Endothelial cell of umbilical vein (primary cell): ENCODE measurements around the gene STK39. TPM values are rescaled to one million over a fixed set of nuclear protein-coding genes. Genes with fewer than 3 reads are reported as not detected.

ENCODE experiments used
- BruUV-seq: library from RNA; stranded (reverse); fragments of 400-500 nt; replicated peaks from 2 replicates; lab custom pipeline; 2021; lab: Mats Ljungman, UMichigan
- CTCF ChIA-PET: fragments of 300-600, 350-600 bp; sonication (Branson Sonifier 250); formaldehyde crosslinking; loops from one replicate; lab custom pipeline; 2021; ENCODE audit warnings: antibody characterized with exemption, inconsistent platforms; lab: Charles Lee
- POLR2A ChIA-PET: fragments of 300-600, 350-600 bp; sonication (Branson Sonifier 250); formaldehyde crosslinking; loops from one replicate; lab custom pipeline; 2021; ENCODE audit warnings: antibody characterized with exemption, inconsistent platforms; lab: Charles Lee
- DNase-seq: peaks from one replicate; pipeline ENCODE4 v3.0.0-alpha.2; 2011; ENCODE audit warnings: low read depth, low spot score
- FAIRE-seq: peaks from 2 replicates; lab custom pipeline; 2011; peaks lifted over from hg19 to GRCh38; lab: Jason Lieb, UNC
- H2AFZ ChIP-seq: 2 replicates; pipeline ENCODE4 v1.6.0; 2012; ENCODE audit warnings: low read depth, low read length, control low read depth, inconsistent platforms
- H3K27ac ChIP-seq: 2 replicates; pipeline ENCODE4 v1.5.1; 2011; ENCODE audit warnings: low read depth, mild to moderate bottlenecking, control low read depth, low read length, moderate library complexity; ENCODE audit not compliant: insufficient read depth
- H3K27me3 ChIP-seq, 2 experiments: 2 replicates each; pipeline versions ENCODE4 v1.6.0 to v1.6.1; 2011; ENCODE audit warnings: low read length in 2 of 2, mixed read lengths in 1 of 2; ENCODE audit not compliant: control insufficient read depth in 2 of 2, insufficient read depth in 2 of 2
- H3K36me3 ChIP-seq, 2 experiments: 2 replicates in 1 of 2; 3 replicates in 1 of 2; pipeline ENCODE4 v1.5.1; 2011; ENCODE audit warnings: low read length in 2 of 2, mild to moderate bottlenecking in 1 of 2, moderate library complexity in 1 of 2; ENCODE audit not compliant: control insufficient read depth in 2 of 2, insufficient read depth in 2 of 2; ENCODE audit errors: extremely low read depth in 1 of 2
- H3K4me1 ChIP-seq: 3 replicates; pipeline ENCODE4 v1.5.1; 2011; ENCODE audit warnings: mild to moderate bottlenecking, low read length; ENCODE audit not compliant: control insufficient read depth, insufficient read depth; ENCODE audit errors: extremely low read depth
- H3K4me2 ChIP-seq: 2 replicates; pipeline ENCODE4 v1.6.1; 2011; ENCODE audit warnings: low read length, control low read depth, mixed read lengths; ENCODE audit not compliant: insufficient read depth
- H3K4me3 ChIP-seq, 3 experiments: fragments of 200-600 bp in 1 of 3; sonication (generic), shearing (Covaris generic) in 1 of 3; replicated peaks in 1 of 3; 2 replicates each; pipeline ENCODE4 v1.5.1; 2011 to 2016; ENCODE audit warnings: control low read depth in 3 of 3, low read length in 3 of 3, mild to moderate bottlenecking in 2 of 3, inconsistent platforms in 1 of 3, low read depth in 1 of 3, moderate library complexity in 1 of 3; ENCODE audit not compliant: insufficient read depth in 1 of 3
- H3K79me2 ChIP-seq: 2 replicates; pipeline ENCODE4 v1.6.0; 2012; ENCODE audit warnings: low read length, inconsistent platforms; ENCODE audit not compliant: control insufficient read depth, insufficient read depth
- H3K9ac ChIP-seq: replicated peaks from 2 replicates; pipeline ENCODE3; 2011; ENCODE audit warnings: low read length, control low read depth; ENCODE audit not compliant: insufficient read depth; ENCODE audit errors: extremely low read depth
- H3K9me1 ChIP-seq: replicated peaks from 3 replicates; pipeline ENCODE4 v1.6.0; 2011; ENCODE audit warnings: mild to moderate bottlenecking, low read length; ENCODE audit not compliant: control insufficient read depth, insufficient read depth; ENCODE audit errors: extremely low read depth
- H3K9me3 ChIP-seq: replicated peaks from 2 replicates; pipeline ENCODE4 v1.5.1; 2012; ENCODE audit warnings: low read length, inconsistent platforms; ENCODE audit not compliant: control insufficient read depth, insufficient read depth
- H4K20me1 ChIP-seq: replicated peaks from 2 replicates; pipeline ENCODE3; 2011; ENCODE audit warnings: mild to moderate bottlenecking, low read length; ENCODE audit not compliant: control insufficient read depth, insufficient read depth; ENCODE audit errors: extremely low read depth
- CTCF ChIP-seq, 2 donors: IDR thresholded peaks; 1 replicate in 1 of 2; 2 replicates in 1 of 2; pipeline ENCODE4 v1.5.1; 2011; ENCODE audit warnings: low read length in 2 of 2, mild to moderate bottlenecking in 2 of 2, moderate library complexity in 2 of 2, control low read depth in 1 of 2, inconsistent platforms in 1 of 2, low read depth in 1 of 2; ENCODE audit not compliant: insufficient read depth in 1 of 2; ENCODE audit errors: extremely low read depth in 1 of 2
- EZH2 ChIP-seq: IDR thresholded peaks from 2 replicates; pipeline ENCODE4 v1.6.1; 2012; ENCODE audit warnings: borderline replicate concordance, low read depth, mild to moderate bottlenecking, moderate library complexity, low read length, inconsistent platforms; ENCODE audit not compliant: severe bottlenecking
- FOS ChIP-seq: IDR thresholded peaks from 2 replicates; pipeline ENCODE4 v1.6.1; 2011; ENCODE audit warnings: mild to moderate bottlenecking, low read length, moderate library complexity, borderline replicate concordance; ENCODE audit not compliant: insufficient read depth
- GATA2 ChIP-seq: IDR thresholded peaks from 2 replicates; pipeline ENCODE4 v1.7.0; 2011; ENCODE audit warnings: low read depth, mild to moderate bottlenecking, moderate library complexity, mixed read lengths, low read length; ENCODE audit not compliant: insufficient read length, insufficient read depth
- JUN ChIP-seq: IDR thresholded peaks from 2 replicates; pipeline ENCODE4 v1.6.1; 2011; ENCODE audit warnings: borderline replicate concordance, low read depth; ENCODE audit not compliant: insufficient read length, insufficient read depth
- MAX ChIP-seq: IDR thresholded peaks from 2 replicates; pipeline ENCODE4 v1.6.1; 2011; ENCODE audit not compliant: insufficient read depth, insufficient read length
- MYC ChIP-seq: IDR thresholded peaks from one replicate; pipeline ENCODE4 v1.6.1; 2011; ENCODE audit warnings: mild to moderate bottlenecking, low read depth, low read length
- POLR2A ChIP-seq: IDR thresholded peaks from 2 replicates; pipeline ENCODE4 v1.6.1; 2012; ENCODE audit warnings: low read depth, mild to moderate bottlenecking, control low read depth, low read length
- POLR2AphosphoS5 ChIP-seq: IDR thresholded peaks from 2 replicates; pipeline ENCODE4 v1.6.1; 2012; ENCODE audit warnings: low read depth, mild to moderate bottlenecking, control low read depth, low read length, moderate library complexity; ENCODE audit not compliant: insufficient read depth
- dilution Hi-C: fragments of 300-500 bp; cut with MboI; formaldehyde crosslinking; loops from one replicate; pipeline ENCODE4 v1.15.0; 2019; ENCODE audit warnings: low sequenced_read_pairs; ENCODE audit not compliant: extremely low pct_ligation_motif_present
- intact Hi-C: fragments of 100-400 bp; cut with micrococcal nuclease; formaldehyde crosslinking; loops from one replicate; pipeline ENCODE4 v1.10.0; 2022
- polyA plus RNA-seq, 4 experiments: library from polyadenylated mRNA; depleted of rRNA in 3 of 4; stranded (reverse) in 3 of 4; unstranded in 1 of 4; fragments of >200 nt; gene quantifications; 2 replicates each; pipeline versions ENCODE4 v1.2.1 to v1.2.3, GENCODE V29; 2011 to 2012; ENCODE audit warnings: missing spikeins in 1 of 4
- total RNA-seq: library from RNA; stranded (reverse); gene quantifications from 2 replicates; pipeline ENCODE4 v1.2.3, GENCODE V29; 2021

The STK39 gene
- total and polyA plus RNA-seq, 2 donors (not counting 3 experiments of a cell fraction or from before 2014, with no cell fraction given): 4.6 to 13.1 TPM

DNA sequence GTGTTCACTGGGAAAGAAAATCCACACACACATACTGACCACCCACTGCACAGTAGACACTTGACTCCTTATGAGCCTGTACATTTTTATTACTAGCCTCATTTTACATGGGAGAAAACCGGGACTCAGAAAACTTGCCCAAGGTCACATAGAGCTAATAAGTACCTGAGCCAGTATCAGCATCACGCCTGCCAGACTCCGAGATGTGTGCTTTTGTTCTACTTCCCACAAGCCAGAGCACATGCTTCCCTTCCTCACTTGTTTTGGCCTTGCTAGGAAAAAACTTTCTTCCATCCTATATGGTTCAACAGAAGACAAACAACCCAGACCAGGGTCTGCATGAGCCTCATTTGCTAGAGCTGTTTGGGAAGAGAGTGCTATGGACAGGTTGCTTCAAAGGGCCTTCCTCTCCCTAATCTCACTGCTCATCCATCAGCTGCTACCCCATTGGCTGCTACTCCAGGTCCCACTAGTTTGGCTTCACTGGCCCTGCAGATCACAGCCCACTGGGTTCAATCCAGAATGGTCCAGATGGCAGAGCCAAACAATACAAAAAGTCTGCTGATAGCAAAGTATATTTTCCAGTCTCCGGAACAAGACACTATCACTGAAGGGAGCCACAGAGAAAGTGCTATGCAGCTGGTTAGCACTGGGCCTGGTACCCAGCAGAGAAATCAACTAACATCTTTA, 63.9 kb downstream of the STK39 start:
- POLR2A ChIA-PET: no interaction called here
- no peak for FAIRE-seq

More for the DNA sequence above, 63.9 kb downstream of the STK39 start:
- H3K36me3 ChIP-seq: no peaks in the 10 kb centered on the region
- no peak overlapping the region for H3K9ac ChIP-seq
- H2AFZ ChIP-seq: no peak overlapping the region
- H3K4me1 ChIP-seq: peaks cover 14% of the 10 kb centered on the region
- intact Hi-C loops: no loop called here
- no peaks in the 10 kb centered on the region for H3K9me3 ChIP-seq
- H3K79me2 ChIP-seq: peaks cover 12% of the 10 kb centered on the region
- no peaks in the 10 kb centered on the region for H4K20me1 ChIP-seq
- no peaks in the 10 kb centered on the region for H3K27me3 ChIP-seq
- CTCF ChIA-PET: interaction anchor here (1.0 to 1.3 kb wide), 3 partner anchors 9 to 65 kb away, joined by 3 to 5 read pairs (median 3); no protein-coding TSS in a partner anchor
- BruUV-seq: no TSS peak
- H3K4me3 ChIP-seq: no peak overlapping the region
- dilution Hi-C loops: no loop called here
- H3K27ac ChIP-seq: no peak overlapping the region
- no peak overlapping the region for H3K4me2 ChIP-seq
- TF ChIP-seq CTCF (IDR thresholded peaks at IDR 0.05; ENCODE audit: extremely low read depth in 1 of 2, insufficient read depth in 1 of 2, low read depth in 1 of 2, low read length in 2 of 2): no peak
- no peak for TF ChIP-seq JUN
- TF ChIP-seq POLR2A: no peak
- TF ChIP-seq MYC: no peak
- no peak for TF ChIP-seq MAX
- no peak for TF ChIP-seq FOS
- TF ChIP-seq POLR2AphosphoS5: no peak
- no peak for TF ChIP-seq GATA2
- no peak for TF ChIP-seq EZH2
- no peak for DNase-seq
- H3K9me1 ChIP-seq: no peaks in the 10 kb centered on the region
